Measurements from ENCODE around the gene TMEM178B.
"Not testable (repeated sequence)": the region's sequence is repeated elsewhere in the genome, so short reads cannot be mapped to it uniquely, and the experiment has no call there.

TMEM178B gene

GRCh38 chr7:141312828-141313521 lies 239.1 kb downstream of the TMEM178B start:
- Histone ChIP-seq H3K27me3 (ENCODE audit: insufficient read depth, low read length) (no peaks in the 10 kb centered on the region), H3K9ac (ENCODE audit: low read depth, low read length) (no peak overlapping the region), H3K9me3 (ENCODE audit: insufficient read depth, low read depth, low read length) (no peaks in the 10 kb centered on the region), H3K36me3 (ENCODE audit: insufficient read depth, low read depth, low read length) (no peaks in the 10 kb centered on the region), H3K27ac (ENCODE audit: low read length) (no peak overlapping the region), H3K4me1 (ENCODE audit: insufficient read depth, low read length) (no peaks in the 10 kb centered on the region; the same call in 1 of the 2 replicates), H3K4me3 (ENCODE audit: low read length) (no peak overlapping the region)

- no peaks in the 10 kb centered on the region for H3K36me3 ChIP-seq (ENCODE audit: insufficient read depth, low read depth, low read length)
- no peaks in the 10 kb centered on the region; the same call in 1 of the 2 replicates for H3K4me1 ChIP-seq (ENCODE audit: insufficient read depth, low read length)
- no peak overlapping the region for H3K27ac ChIP-seq (ENCODE audit: low read length)
- H3K9ac ChIP-seq (ENCODE audit: low read depth, low read length), result no peak overlapping the region
- no peak overlapping the region for H3K4me3 ChIP-seq (ENCODE audit: low read length)
- no peaks in the 10 kb centered on the region for H3K9me3 ChIP-seq (ENCODE audit: insufficient read depth, low read depth, low read length)
- no peaks in the 10 kb centered on the region for H3K27me3 ChIP-seq (ENCODE audit: insufficient read depth, low read length)
Observed at GRCh38 chr7:141313896-141314295, 240.0 kb downstream of the TMEM178B start.

- H3K9ac ChIP-seq (ENCODE audit: low read depth, low read length), result no peak overlapping the region
- H3K27me3 ChIP-seq (ENCODE audit: insufficient read depth, low read length), result no peaks in the 10 kb centered on the region
- H3K4me1 ChIP-seq (ENCODE audit: insufficient read depth, low read length), result no peaks in the 10 kb centered on the region; the same call in 1 of the 2 replicates
Observed at GRCh38 chr7:141317033-141317585, 243.2 kb downstream of the TMEM178B start.

GRCh38 chr7:141320287-141320686 lies 246.4 kb downstream of the TMEM178B start:
- no peak overlapping the region for H3K27ac ChIP-seq (ENCODE audit: low read length)
- H3K9ac ChIP-seq (ENCODE audit: low read depth, low read length), result no peak overlapping the region
- no peaks in the 10 kb centered on the region for H3K9me3 ChIP-seq (ENCODE audit: insufficient read depth, low read depth, low read length)
- peaks cover 10% of the 10 kb centered on the region; the same call in 1 of the 2 replicates for H3K4me1 ChIP-seq (ENCODE audit: insufficient read depth, low read length)
- no peaks in the 10 kb centered on the region for H3K27me3 ChIP-seq (ENCODE audit: insufficient read depth, low read length)
- H3K4me3 ChIP-seq (ENCODE audit: low read length), result no peak overlapping the region
- no peaks in the 10 kb centered on the region for H3K36me3 ChIP-seq (ENCODE audit: insufficient read depth, low read depth, low read length)

More at GRCh38 chr7:141317033-141317585, 243.2 kb downstream of the TMEM178B start:
- no peaks in the 10 kb centered on the region for H3K9me3 ChIP-seq (ENCODE audit: insufficient read depth, low read depth, low read length)
- H3K36me3 ChIP-seq (ENCODE audit: insufficient read depth, low read depth, low read length), result no peaks in the 10 kb centered on the region
- H3K27ac ChIP-seq (ENCODE audit: low read length), result no peak overlapping the region
- no peak overlapping the region for H3K4me3 ChIP-seq (ENCODE audit: low read length)

GRCh38 chr7:141322383-141322782 lies 248.5 kb downstream of the TMEM178B start:
- H3K36me3 ChIP-seq (ENCODE audit: insufficient read depth, low read depth, low read length), result no peaks in the 10 kb centered on the region
- peaks cover 14% of the 10 kb centered on the region; the same call in 1 of the 2 replicates for H3K4me1 ChIP-seq (ENCODE audit: insufficient read depth, low read length)
- no peak overlapping the region for H3K27ac ChIP-seq (ENCODE audit: low read length)
- no peak overlapping the region for H3K4me3 ChIP-seq (ENCODE audit: low read length)
- H3K27me3 ChIP-seq (ENCODE audit: insufficient read depth, low read length), result no peaks in the 10 kb centered on the region
- no peak overlapping the region for H3K9ac ChIP-seq (ENCODE audit: low read depth, low read length)
- no peaks in the 10 kb centered on the region for H3K9me3 ChIP-seq (ENCODE audit: insufficient read depth, low read depth, low read length)

- Histone ChIP-seq H3K9ac (ENCODE audit: low read depth, low read length) (no peak overlapping the region), H3K27ac (ENCODE audit: low read length) (no peak overlapping the region), H3K27me3 (ENCODE audit: insufficient read depth, low read length) (no peaks in the 10 kb centered on the region), H3K4me3 (ENCODE audit: low read length) (no peak overlapping the region), H3K36me3 (ENCODE audit: insufficient read depth, low read depth, low read length) (no peaks in the 10 kb centered on the region), H3K9me3 (ENCODE audit: insufficient read depth, low read depth, low read length) (no peaks in the 10 kb centered on the region), H3K4me1 (ENCODE audit: insufficient read depth, low read length) (peaks cover 14% of the 10 kb centered on the region; the same call in 1 of the 2 replicates)
Observed at GRCh38 chr7:141323826-141324225, 250.0 kb downstream of the TMEM178B start.

GRCh38 chr7:141324870-141325269 lies 251.0 kb downstream of the TMEM178B start:
- no peaks in the 10 kb centered on the region for H3K9me3 ChIP-seq (ENCODE audit: insufficient read depth, low read depth, low read length)
- no peak overlapping the region for H3K27ac ChIP-seq (ENCODE audit: low read length)
- H3K9ac ChIP-seq (ENCODE audit: low read depth, low read length), result no peak overlapping the region
- H3K36me3 ChIP-seq (ENCODE audit: insufficient read depth, low read depth, low read length), result no peaks in the 10 kb centered on the region
- H3K4me3 ChIP-seq (ENCODE audit: low read length), result no peak overlapping the region
- H3K27me3 ChIP-seq (ENCODE audit: insufficient read depth, low read length), result no peaks in the 10 kb centered on the region
- H3K4me1 ChIP-seq (ENCODE audit: insufficient read depth, low read length), result peaks cover 14% of the 10 kb centered on the region; the same call in 1 of the 2 replicates

- Histone ChIP-seq H3K27ac (ENCODE audit: low read length) (no peak overlapping the region), H3K36me3 (ENCODE audit: insufficient read depth, low read depth, low read length) (no peaks in the 10 kb centered on the region), H3K4me1 (ENCODE audit: insufficient read depth, low read length) (peaks cover 14% of the 10 kb centered on the region; the same call in 1 of the 2 replicates), H3K9ac (ENCODE audit: low read depth, low read length) (no peak overlapping the region), H3K4me3 (ENCODE audit: low read length) (no peak overlapping the region), H3K27me3 (ENCODE audit: insufficient read depth, low read length) (no peaks in the 10 kb centered on the region), H3K9me3 (ENCODE audit: insufficient read depth, low read depth, low read length) (no peaks in the 10 kb centered on the region)
Observed at GRCh38 chr7:141325275-141325674, 251.4 kb downstream of the TMEM178B start.

- no peak overlapping the region for H3K27ac ChIP-seq (ENCODE audit: low read length)
- H3K4me3 ChIP-seq (ENCODE audit: low read length), result no peak overlapping the region
Observed at GRCh38 chr7:141328290-141328689, 254.4 kb downstream of the TMEM178B start.

GRCh38 chr7:141330285-141330684 lies 256.4 kb downstream of the TMEM178B start:
- H3K9me3 ChIP-seq (ENCODE audit: insufficient read depth, low read depth, low read length); H3K4me1 ChIP-seq (ENCODE audit: insufficient read depth, low read length); H3K27me3 ChIP-seq (ENCODE audit: insufficient read depth, low read length); H3K36me3 ChIP-seq (ENCODE audit: insufficient read depth, low read depth, low read length); H3K4me3 ChIP-seq (ENCODE audit: low read length); H3K27ac ChIP-seq (ENCODE audit: low read length); H3K9ac ChIP-seq (ENCODE audit: low read depth, low read length): not testable (repeated sequence)

More at GRCh38 chr7:141328290-141328689, 254.4 kb downstream of the TMEM178B start:
- Histone ChIP-seq H3K36me3 (ENCODE audit: insufficient read depth, low read depth, low read length) (no peaks in the 10 kb centered on the region), H3K9me3 (ENCODE audit: insufficient read depth, low read depth, low read length) (no peaks in the 10 kb centered on the region), H3K4me1 (ENCODE audit: insufficient read depth, low read length) (peaks cover 18% of the 10 kb centered on the region), H3K27me3 (ENCODE audit: insufficient read depth, low read length) (no peaks in the 10 kb centered on the region), H3K9ac (ENCODE audit: low read depth, low read length) (no peak overlapping the region)

- Histone ChIP-seq H3K9me3 (ENCODE audit: insufficient read depth, low read depth, low read length) (no peaks in the 10 kb centered on the region), H3K27me3 (ENCODE audit: insufficient read depth, low read length) (no peaks in the 10 kb centered on the region), H3K4me1 (ENCODE audit: insufficient read depth, low read length) (peaks cover 12% of the 10 kb centered on the region), H3K27ac (ENCODE audit: low read length) (no peak overlapping the region), H3K9ac (ENCODE audit: low read depth, low read length) (no peak overlapping the region), H3K36me3 (ENCODE audit: insufficient read depth, low read depth, low read length) (no peaks in the 10 kb centered on the region), H3K4me3 (ENCODE audit: low read length) (no peak overlapping the region)
Observed at GRCh38 chr7:141333459-141333858, 259.6 kb downstream of the TMEM178B start.

GRCh38 chr7:141335164-141335563 lies 261.3 kb downstream of the TMEM178B start:
- peaks cover 12% of the 10 kb centered on the region for H3K4me1 ChIP-seq (ENCODE audit: insufficient read depth, low read length)
- no peaks in the 10 kb centered on the region for H3K9me3 ChIP-seq (ENCODE audit: insufficient read depth, low read depth, low read length)
- no peaks in the 10 kb centered on the region for H3K36me3 ChIP-seq (ENCODE audit: insufficient read depth, low read depth, low read length)
- H3K27ac ChIP-seq (ENCODE audit: low read length), result no peak overlapping the region
- no peak overlapping the region for H3K4me3 ChIP-seq (ENCODE audit: low read length)
- H3K27me3 ChIP-seq (ENCODE audit: insufficient read depth, low read length), result no peaks in the 10 kb centered on the region
- no peak overlapping the region for H3K9ac ChIP-seq (ENCODE audit: low read depth, low read length)

Measured in iPS-20b (cell line).